WTC11 (cell line): ENCODE measurements around the gene LZTS2. TPM values are rescaled to one million over a fixed set of nuclear protein-coding genes. Genes with fewer than 3 reads are reported as not detected.
A peak's percentile ranks its signal among the peaks of the same experiment; 100 is the strongest.

Source experiments
- ATAC-seq: fragments of 200-7000 bp; cut with Tn5 transposase; 2 replicates; pipeline ENCODE4 v1.10.0; 2021; ENCODE audit warnings: mild to moderate bottlenecking, moderate library complexity
- CTCF ChIA-PET: fragments of 300-600 bp; sonication (Branson Sonifier 250); formaldehyde crosslinking; loops from one replicate; lab custom pipeline; 2021; ENCODE audit warnings: antibody characterized with exemption; lab: Charles Lee
- POLR2A ChIA-PET: fragments of 350-600 bp; sonication (Branson Sonifier 250); formaldehyde crosslinking; loops from one replicate; lab custom pipeline; 2021; ENCODE audit warnings: antibody characterized with exemption; lab: Charles Lee
- DNase-seq: peaks from one replicate; pipeline ENCODE4 v3.0.0; 2021; ENCODE audit warnings: low spot score
- H3K27ac Mint-ChIP-seq: 2 replicates; pipeline ENCODE4 v1.8.0; 2021; ENCODE audit warnings: mixed read lengths
- H3K27me3 Mint-ChIP-seq: 2 replicates; pipeline ENCODE4 v1.8.0; 2021; ENCODE audit warnings: low read depth, mild to moderate bottlenecking, moderate library complexity, mixed read lengths
- H3K36me3 Mint-ChIP-seq: 2 replicates; pipeline ENCODE4 v1.8.0; 2021; ENCODE audit warnings: mixed read lengths
- H3K4me1 Mint-ChIP-seq: 2 replicates; pipeline ENCODE4 v1.8.0; 2022; ENCODE audit warnings: mixed read lengths
- H3K4me3 Mint-ChIP-seq: 2 replicates; pipeline ENCODE4 v1.8.0; 2021; ENCODE audit warnings: mild to moderate bottlenecking, moderate library complexity, mixed read lengths
- H3K9me3 Mint-ChIP-seq: 2 replicates; pipeline ENCODE4 v1.8.0; 2021; ENCODE audit warnings: mixed read lengths
- ATF6 ChIP-seq: sonication (generic); formaldehyde crosslinking; IDR thresholded peaks from 2 replicates; pipeline ENCODE4 v1.8.1; 2023; ENCODE audit warnings: mild to moderate bottlenecking, missing genetic modification reagents
- CREB1 ChIP-seq: sonication (generic); formaldehyde crosslinking; IDR thresholded peaks from 2 replicates; pipeline ENCODE4 v1.8.0; 2023; ENCODE audit warnings: mild to moderate bottlenecking, missing genetic modification reagents
- ERG ChIP-seq: fragments of 250-450 bp; sonication (Bioruptor Pico); IDR thresholded peaks from 2 replicates; pipeline ENCODE4 v1.8.0; 2021; ENCODE audit warnings: mild to moderate bottlenecking
- ETV6 ChIP-seq: sonication (generic); formaldehyde crosslinking; IDR thresholded peaks from 2 replicates; pipeline ENCODE4 v1.8.1; 2022; ENCODE audit warnings: mild to moderate bottlenecking, missing genetic modification reagents
- FOXK1 ChIP-seq: sonication (generic); formaldehyde crosslinking; IDR thresholded peaks from 2 replicates; pipeline ENCODE4 v1.8.0; 2022; ENCODE audit warnings: mild to moderate bottlenecking, moderate library complexity, missing genetic modification reagents
- FOXP1 ChIP-seq: sonication (generic); formaldehyde crosslinking; IDR thresholded peaks from 2 replicates; pipeline ENCODE4 v1.8.0; 2022; ENCODE audit warnings: missing genetic modification reagents, mild to moderate bottlenecking, moderate library complexity, borderline replicate concordance
- FOXP4 ChIP-seq: sonication (generic); formaldehyde crosslinking; IDR thresholded peaks from 2 replicates; pipeline ENCODE4 v1.8.0; 2022; ENCODE audit warnings: mild to moderate bottlenecking, missing genetic modification reagents
- GABPB1 ChIP-seq: sonication (generic); formaldehyde crosslinking; IDR thresholded peaks from 2 replicates; pipeline ENCODE4 v1.8.1; 2023; ENCODE audit warnings: mild to moderate bottlenecking, missing genetic modification reagents
- GTF2I ChIP-seq: fragments of 250-450 bp; sonication (Bioruptor Pico); conservative IDR thresholded peaks from 2 replicates; pipeline ENCODE4 v1.4.0; 2021; ENCODE audit warnings: mild to moderate bottlenecking
- MYBL2 ChIP-seq: sonication (generic); formaldehyde crosslinking; IDR thresholded peaks from 2 replicates; pipeline ENCODE4 v1.8.1; 2023; ENCODE audit warnings: mild to moderate bottlenecking, moderate library complexity, missing genetic modification reagents
- NFATC4 ChIP-seq: fragments of 250-450 bp; sonication (Bioruptor Pico); IDR thresholded peaks from 2 replicates; pipeline ENCODE4 v1.9.0; 2021; ENCODE audit warnings: mild to moderate bottlenecking
- NR1H2 ChIP-seq: sonication (generic); formaldehyde crosslinking; IDR thresholded peaks from 2 replicates; pipeline ENCODE4 v1.9.0; 2021; ENCODE audit warnings: mild to moderate bottlenecking, moderate library complexity, missing genetic modification reagents
- NR3C1 ChIP-seq: sonication (generic); formaldehyde crosslinking; conservative IDR thresholded peaks from 2 replicates; pipeline ENCODE4 v1.8.1; 2023; ENCODE audit warnings: low read depth, mild to moderate bottlenecking, missing genetic modification reagents
- RELA ChIP-seq: sonication (generic); formaldehyde crosslinking; IDR thresholded peaks from 2 replicates; pipeline ENCODE4 v1.8.1; 2022; ENCODE audit warnings: missing genetic modification reagents, mild to moderate bottlenecking, borderline replicate concordance
- RORB ChIP-seq: fragments of 250-450 bp; sonication (Bioruptor Pico); IDR thresholded peaks from 2 replicates; pipeline ENCODE4 v1.9.0; 2021; ENCODE audit warnings: mild to moderate bottlenecking
- SMAD3 ChIP-seq: sonication (generic); formaldehyde crosslinking; IDR thresholded peaks from 2 replicates; pipeline ENCODE4 v1.8.0; 2022; ENCODE audit warnings: missing genetic modification reagents, mild to moderate bottlenecking, borderline replicate concordance
- TCF7 ChIP-seq: sonication (generic); formaldehyde crosslinking; IDR thresholded peaks from 2 replicates; pipeline ENCODE4 v1.8.0; 2022; ENCODE audit warnings: mild to moderate bottlenecking, low read depth, missing genetic modification reagents, moderate library complexity
- ZNF121 ChIP-seq: sonication (generic); formaldehyde crosslinking; IDR thresholded peaks from 2 replicates; pipeline ENCODE4 v1.8.0; 2023; ENCODE audit warnings: missing genetic modification reagents
- ZNF423 ChIP-seq: fragments of 250-450 bp; sonication (Bioruptor Pico); IDR thresholded peaks from 2 replicates; pipeline ENCODE4 v2.1.2; 2022; ENCODE audit warnings: mild to moderate bottlenecking, moderate library complexity
- ZNF512 ChIP-seq: sonication (generic); formaldehyde crosslinking; IDR thresholded peaks from 2 replicates; pipeline ENCODE4 v1.8.1; 2022; ENCODE audit warnings: missing genetic modification reagents, borderline replicate concordance
- ZNF671 ChIP-seq: fragments of 250-450 bp; sonication (Bioruptor Pico); IDR thresholded peaks from 2 replicates; pipeline ENCODE4 v1.8.0; 2021; ENCODE audit warnings: mild to moderate bottlenecking
- total RNA-seq: library from RNA; stranded (reverse); gene quantifications from 3 replicates; pipeline ENCODE4 v1.2.3, GENCODE V29; 2021

The LZTS2 gene
- total RNA-seq, 1 experiment from 2014 or later, result 84.6 TPM

- no peak for TF ChIP-seq TCF7
- no peak; the same call in 1 of the 2 replicates for TF ChIP-seq FOXP4
- no peak for TF ChIP-seq RORB (CRISPR knock-in tag)
- no peak; the same call in 1 of the 2 replicates for TF ChIP-seq GABPB1 (CRISPR knock-in tag)
Measured at GRCh38 chr10:100998991-100999741, 442 bp upstream of the LZTS2 start (continued).

GRCh38 chr10:101000127-101000914, 713 bp downstream of the LZTS2 start:
- H3K36me3 Mint-ChIP-seq, result peaks cover 7% of the 10 kb centered on the region
- no peaks in the 10 kb centered on the region for H3K9me3 Mint-ChIP-seq
- H3K4me3 Mint-ChIP-seq, result peak overlapping the region; percentile 85
- POLR2A ChIA-PET, result no interaction called here
- DNase-seq (no peak), ATAC-seq (no peak)
- peak overlapping the region; percentile 84 for H3K27ac Mint-ChIP-seq
- H3K27me3 Mint-ChIP-seq, result no peaks in the 10 kb centered on the region
- H3K4me1 Mint-ChIP-seq, result peaks cover 25% of the 10 kb centered on the region
- TF ChIP-seq FOXP1 (CRISPR knock-in tag) (no peak), ETV6 (CRISPR knock-in tag) (no peak), ZNF423 (CRISPR knock-in tag) (no peak), ZNF671 (CRISPR knock-in tag) (no peak), MYBL2 (no peak), ERG (CRISPR knock-in tag) (no peak), ZNF121 (CRISPR knock-in tag) (peak; percentile 66; the same call in 1 of the 2 replicates), SMAD3 (CRISPR knock-in tag) (no peak)
- CTCF ChIA-PET, result interaction anchor here (0.6 to 13.4 kb wide), 5 partner anchors 9 to 1738 kb away, joined by 3 to 277 read pairs (median 6); no protein-coding TSS in a partner anchor

- TF ChIP-seq RELA (CRISPR knock-in tag), result no peak
- no peak for TF ChIP-seq ATF6 (CRISPR knock-in tag)
- no peak for TF ChIP-seq CREB1 (CRISPR knock-in tag)
- no peak for TF ChIP-seq ZNF512 (CRISPR knock-in tag)
- no peak for TF ChIP-seq GTF2I (CRISPR knock-in tag)
- TF ChIP-seq FOXK1 (CRISPR knock-in tag), result no peak
- TF ChIP-seq FOXP4, result no peak
- TF ChIP-seq NR1H2 (CRISPR knock-in tag), result no peak
- TF ChIP-seq NFATC4, result no peak
- TF ChIP-seq TCF7, result no peak
- TF ChIP-seq ZNF671 (CRISPR knock-in tag), result no peak
- no peak for TF ChIP-seq NR3C1
- CTCF ChIA-PET, result interaction anchor here (0.6 to 13.4 kb wide), 4 partner anchors 8 to 1737 kb away, joined by 3 to 277 read pairs (median 138); no protein-coding TSS in a partner anchor
- H3K27me3 Mint-ChIP-seq, result no peaks in the 10 kb centered on the region
- peak overlapping the region; percentile 85 for H3K4me3 Mint-ChIP-seq
- no peaks in the 10 kb centered on the region for H3K9me3 Mint-ChIP-seq
- ATAC-seq (no peak), DNase-seq (no peak)
- H3K27ac Mint-ChIP-seq, result peak overlapping the region; percentile 55
- peaks cover 11% of the 10 kb centered on the region for H3K36me3 Mint-ChIP-seq
- peaks cover 23% of the 10 kb centered on the region for H3K4me1 Mint-ChIP-seq
- POLR2A ChIA-PET, result no interaction called here
Measured at GRCh38 chr10:101000915-101001658, 1.5 kb downstream of the LZTS2 start.
